Measurements from ENCODE around the gene CCDC102B. TPM values are rescaled to one million over a fixed set of nuclear protein-coding genes. Genes with fewer than 3 reads are reported as not detected.

Gene CCDC102B
- total RNA-seq, 1 experiment from 2014 or later, result 0.92 TPM

GRCh38 chr18:68944330-68944729 lies 146.4 kb downstream of the CCDC102B start:
- ChIA-PET POLR2A (no interaction called here), CTCF (no interaction called here)
- Histone ChIP-seq H3K4me3 (ENCODE audit: low read depth in 2 of 2, low read length in 2 of 2) (no peak overlapping the region), H3K9me3 (ENCODE audit: control insufficient read depth, insufficient read depth, low read depth, low read length) (no peaks in the 10 kb centered on the region), H3K36me3 (ENCODE audit: control insufficient read depth, insufficient read depth, low read length) (no peaks in the 10 kb centered on the region), H3K4me1 (ENCODE audit: control insufficient read depth, insufficient read depth, low read length) (no peaks in the 10 kb centered on the region), H3K27me3 (ENCODE audit: control insufficient read depth, insufficient read depth, low read length) (no peaks in the 10 kb centered on the region), H3K27ac (ENCODE audit: low read length) (no peak overlapping the region)
- DNase-seq (ENCODE audit: low read depth, low spot score) (no peak), ATAC-seq (no peak)
- intact Hi-C loops (cut with micrococcal nuclease; ENCODE audit: unreplicated experiment), result no loop called here
- in situ Hi-C loops (cut with HindIII; ENCODE audit: low pct_unique_long_range_greater_than_20kb, low sequenced_read_pairs), result no loop called here
- BruUV-seq (replicated peaks), result no TSS peak
- TF ChIP-seq SIN3A (IDR thresholded peaks at IDR 0.05; ENCODE audit: borderline replicate concordance, insufficient read depth, low read depth, low read length), result no peak
- TF ChIP-seq CTCF (IDR thresholded peaks at IDR 0.05), result no peak
- TF ChIP-seq, protein P1, sequence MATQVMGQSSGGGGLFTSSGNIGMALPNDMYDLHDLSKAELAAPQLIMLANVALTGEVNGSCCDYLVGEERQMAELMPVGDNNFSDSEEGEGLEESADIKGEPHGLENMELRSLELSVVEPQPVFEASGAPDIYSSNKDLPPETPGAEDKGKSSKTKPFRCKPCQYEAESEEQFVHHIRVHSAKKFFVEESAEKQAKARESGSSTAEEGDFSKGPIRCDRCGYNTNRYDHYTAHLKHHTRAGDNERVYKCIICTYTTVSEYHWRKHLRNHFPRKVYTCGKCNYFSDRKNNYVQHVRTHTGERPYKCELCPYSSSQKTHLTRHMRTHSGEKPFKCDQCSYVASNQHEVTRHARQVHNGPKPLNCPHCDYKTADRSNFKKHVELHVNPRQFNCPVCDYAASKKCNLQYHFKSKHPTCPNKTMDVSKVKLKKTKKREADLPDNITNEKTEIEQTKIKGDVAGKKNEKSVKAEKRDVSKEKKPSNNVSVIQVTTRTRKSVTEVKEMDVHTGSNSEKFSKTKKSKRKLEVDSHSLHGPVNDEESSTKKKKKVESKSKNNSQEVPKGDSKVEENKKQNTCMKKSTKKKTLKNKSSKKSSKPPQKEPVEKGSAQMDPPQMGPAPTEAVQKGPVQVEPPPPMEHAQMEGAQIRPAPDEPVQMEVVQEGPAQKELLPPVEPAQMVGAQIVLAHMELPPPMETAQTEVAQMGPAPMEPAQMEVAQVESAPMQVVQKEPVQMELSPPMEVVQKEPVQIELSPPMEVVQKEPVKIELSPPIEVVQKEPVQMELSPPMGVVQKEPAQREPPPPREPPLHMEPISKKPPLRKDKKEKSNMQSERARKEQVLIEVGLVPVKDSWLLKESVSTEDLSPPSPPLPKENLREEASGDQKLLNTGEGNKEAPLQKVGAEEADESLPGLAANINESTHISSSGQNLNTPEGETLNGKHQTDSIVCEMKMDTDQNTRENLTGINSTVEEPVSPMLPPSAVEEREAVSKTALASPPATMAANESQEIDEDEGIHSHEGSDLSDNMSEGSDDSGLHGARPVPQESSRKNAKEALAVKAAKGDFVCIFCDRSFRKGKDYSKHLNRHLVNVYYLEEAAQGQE (IDR thresholded peaks at IDR 0.05; ENCODE audit: insufficient read depth in 1 of 2, low read depth in 2 of 2, low read length in 1 of 2), result no peak
- TF ChIP-seq POLR2AphosphoS5 (IDR thresholded peaks at IDR 0.05; ENCODE audit: low read depth, low read length), result no peak
- TF ChIP-seq TCF7L2 (IDR thresholded peaks at IDR 0.05; ENCODE audit: low read depth, low read length), result no peak

GRCh38 chr18:68944826-68945225 lies 146.9 kb downstream of the CCDC102B start:
- ATAC-seq, result no peak
- no TSS peak for BruUV-seq (replicated peaks)
- CTCF ChIA-PET, result no interaction called here

More at GRCh38 chr18:68944826-68945225, 146.9 kb downstream of the CCDC102B start:
- DNase-seq (ENCODE audit: low read depth, low spot score), result no peak
- Histone ChIP-seq H3K27me3 (ENCODE audit: control insufficient read depth, insufficient read depth, low read length) (no peaks in the 10 kb centered on the region), H3K9me3 (ENCODE audit: control insufficient read depth, insufficient read depth, low read depth, low read length) (no peaks in the 10 kb centered on the region), H3K4me1 (ENCODE audit: control insufficient read depth, insufficient read depth, low read length) (no peaks in the 10 kb centered on the region), H3K27ac (ENCODE audit: low read length) (no peak overlapping the region), H3K36me3 (ENCODE audit: control insufficient read depth, insufficient read depth, low read length) (no peaks in the 10 kb centered on the region), H3K4me3 (ENCODE audit: low read depth in 2 of 2, low read length in 2 of 2) (no peak overlapping the region)
- intact Hi-C loops (cut with micrococcal nuclease; ENCODE audit: unreplicated experiment) (no loop called here), in situ Hi-C loops (cut with HindIII; ENCODE audit: low pct_unique_long_range_greater_than_20kb, low sequenced_read_pairs) (no loop called here)
- POLR2A ChIA-PET, result no interaction called here
- TF ChIP-seq POLR2AphosphoS5 (IDR thresholded peaks at IDR 0.05; ENCODE audit: low read depth, low read length) (no peak), SIN3A (IDR thresholded peaks at IDR 0.05; ENCODE audit: borderline replicate concordance, insufficient read depth, low read depth, low read length) (no peak), CTCF (IDR thresholded peaks at IDR 0.05) (no peak), TCF7L2 (IDR thresholded peaks at IDR 0.05; ENCODE audit: low read depth, low read length) (no peak)
- TF ChIP-seq, protein P1 (IDR thresholded peaks at IDR 0.05; ENCODE audit: insufficient read depth in 1 of 2, low read depth in 2 of 2, low read length in 1 of 2), result no peak

Data from Panc1 (cell line).